HS-27A (cell line): Measurements from ENCODE around the gene G0S2.
"Not testable (repeated sequence)": the region's sequence is repeated elsewhere in the genome, so short reads cannot be mapped to it uniquely, and the experiment has no call there.

ENCODE experiments used
- DNase-seq: peaks from one replicate; pipeline ENCODE4 v3.0.0-alpha.2; 2012; ENCODE audit warnings: low read depth, missing footprints

G0S2 gene

DNA sequence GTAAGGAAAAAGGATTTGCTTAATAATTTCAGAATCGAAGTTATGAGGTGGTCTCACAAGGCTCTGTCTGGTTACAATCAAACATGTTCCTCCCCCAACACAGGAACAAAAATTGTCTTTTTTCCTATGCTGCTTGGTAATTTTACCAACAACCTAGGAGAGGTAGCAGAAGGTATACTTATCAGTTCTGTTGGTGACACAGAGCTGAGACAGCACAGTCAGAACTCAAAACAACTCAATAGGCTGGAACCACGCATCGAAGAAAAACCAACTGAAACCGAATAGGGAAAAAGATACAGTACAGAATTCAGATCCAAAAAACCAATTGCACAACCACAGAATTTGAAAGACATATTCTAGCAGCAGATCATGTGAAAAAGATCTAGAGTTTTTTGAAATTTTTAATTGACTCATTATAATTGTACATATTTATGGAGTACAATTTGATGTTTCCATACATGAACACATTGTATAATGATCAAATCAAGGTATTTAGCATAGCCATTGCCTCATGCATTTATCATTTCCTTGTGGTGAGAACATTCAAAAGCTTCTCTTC is 3.8 kb downstream of the G0S2 start:
- DNase-seq, result no peak

DNA sequence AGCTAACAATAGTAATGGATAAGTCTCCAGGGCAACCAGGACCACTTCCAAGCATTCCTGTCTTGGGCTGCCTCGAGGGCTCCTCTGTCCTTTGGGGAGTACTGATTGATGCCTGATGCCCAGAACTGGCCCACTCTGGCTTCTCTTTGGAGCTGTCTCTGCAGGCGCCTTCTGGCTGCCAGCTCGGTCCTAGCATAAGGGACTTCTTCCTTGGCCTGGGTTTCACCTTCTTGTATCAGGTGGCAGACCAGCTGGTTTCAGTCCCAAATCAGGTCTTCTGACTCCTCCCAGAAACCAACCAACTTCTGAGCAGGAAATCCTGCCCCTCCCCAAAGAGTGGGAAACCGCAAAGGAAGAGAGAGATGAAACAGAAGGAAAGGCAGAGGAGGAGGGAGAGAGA is 10.6 kb downstream of the G0S2 start:
- DNase-seq, result no peak

DNA sequence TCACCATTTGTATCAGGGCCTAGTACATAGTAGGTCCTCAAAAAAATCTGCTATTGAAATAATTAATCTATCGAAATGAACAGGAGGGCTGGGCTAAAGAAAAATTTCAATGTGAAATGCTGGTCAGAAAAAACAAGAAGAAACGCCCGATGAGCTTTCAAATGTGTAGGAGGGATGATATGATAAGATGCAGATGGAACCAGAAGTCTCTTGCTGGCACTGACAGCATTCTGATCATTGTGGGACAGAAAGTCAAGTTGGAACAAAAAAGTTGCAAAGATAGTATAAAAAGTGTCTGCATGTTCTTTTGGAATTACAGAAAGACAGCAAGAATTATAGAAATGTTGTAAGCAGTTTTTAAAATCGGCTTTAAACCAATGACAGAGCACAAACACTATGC is 11.1 kb downstream of the G0S2 start:
- DNase-seq, result no peak

DNA sequence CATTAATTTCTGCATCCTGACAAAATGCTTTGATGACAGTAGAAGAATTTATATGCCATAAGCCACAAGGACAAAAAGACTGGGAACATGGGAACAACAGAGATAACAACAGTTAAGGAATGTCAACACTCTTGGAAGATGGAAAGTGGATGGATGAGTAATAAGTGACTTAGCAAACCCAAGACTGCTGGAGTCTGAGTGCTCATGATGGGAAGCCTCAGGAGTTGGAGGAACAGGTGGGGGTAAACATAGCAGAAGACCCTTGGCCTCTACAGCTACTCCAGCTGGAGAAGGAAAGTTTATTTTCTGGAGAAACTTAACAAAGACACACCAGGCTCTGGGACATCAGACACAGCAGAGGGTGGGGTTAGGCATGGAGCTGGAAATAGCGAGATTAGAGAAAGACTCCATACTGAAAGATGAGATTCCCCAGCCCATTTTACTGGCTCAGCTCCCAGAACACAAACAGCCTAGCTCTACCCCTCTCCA is 13.6 kb downstream of the G0S2 start:
- peak; percentile 40 for DNase-seq

DNA sequence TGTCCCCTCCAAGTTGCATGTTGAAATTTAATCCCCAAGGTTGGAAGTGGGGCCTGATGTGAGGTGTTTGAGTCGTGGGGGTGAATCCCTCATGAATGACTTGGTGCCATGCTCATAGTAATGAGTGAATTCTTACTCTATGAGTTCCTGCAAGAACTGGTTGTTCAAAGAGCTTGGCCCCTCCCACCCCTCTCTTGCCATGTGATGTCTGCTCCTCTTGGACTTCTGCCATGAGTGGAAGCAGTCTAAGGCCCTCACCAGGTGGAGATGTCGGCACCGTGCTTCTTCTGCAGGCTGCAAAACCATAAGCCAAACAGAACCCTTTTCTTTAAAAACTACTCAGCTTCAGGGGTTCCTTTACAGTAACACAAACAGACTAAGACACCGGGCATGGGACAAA is 14.3 kb downstream of the G0S2 start:
- no peak for DNase-seq

DNA sequence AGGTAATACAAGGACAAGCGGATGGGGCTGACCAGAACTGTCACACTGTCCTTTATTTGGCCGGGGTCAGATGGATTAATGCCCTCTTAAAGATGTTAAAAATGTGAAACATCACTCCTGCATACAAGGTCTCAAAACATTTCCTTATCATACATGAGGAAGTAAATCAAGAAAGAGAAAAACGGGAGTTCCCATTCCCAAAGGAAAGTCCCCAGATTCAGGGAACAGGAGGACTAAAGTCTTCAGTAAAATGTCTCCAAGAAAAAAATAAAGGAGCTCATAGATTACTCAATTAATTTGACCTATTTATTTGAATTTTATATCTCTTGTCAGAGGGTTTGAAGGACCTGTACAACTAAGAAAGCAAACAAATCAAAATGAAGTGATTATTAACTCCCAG is 16.0 kb downstream of the G0S2 start:
- DNase-seq, result no peak

DNA sequence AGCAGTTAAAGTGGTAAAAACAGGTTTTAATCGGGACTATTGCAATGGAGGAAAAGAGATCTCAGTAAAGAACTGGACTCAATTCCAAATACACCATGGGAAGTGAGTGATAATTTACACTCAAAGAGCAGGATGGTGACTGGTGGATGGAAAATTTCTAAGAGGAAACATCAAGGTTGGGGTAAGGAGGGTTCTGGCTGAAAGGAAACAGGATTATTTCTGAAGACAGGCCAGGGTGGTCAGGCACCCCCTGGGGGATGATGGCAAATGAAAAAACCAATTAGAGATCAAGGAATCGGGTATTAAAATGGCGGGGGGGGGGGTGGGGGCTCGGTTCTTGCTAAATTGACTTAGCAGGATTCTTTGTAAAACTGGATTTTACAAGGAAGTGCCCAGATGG is 17.1 kb downstream of the G0S2 start:
- no peak for DNase-seq

DNA sequence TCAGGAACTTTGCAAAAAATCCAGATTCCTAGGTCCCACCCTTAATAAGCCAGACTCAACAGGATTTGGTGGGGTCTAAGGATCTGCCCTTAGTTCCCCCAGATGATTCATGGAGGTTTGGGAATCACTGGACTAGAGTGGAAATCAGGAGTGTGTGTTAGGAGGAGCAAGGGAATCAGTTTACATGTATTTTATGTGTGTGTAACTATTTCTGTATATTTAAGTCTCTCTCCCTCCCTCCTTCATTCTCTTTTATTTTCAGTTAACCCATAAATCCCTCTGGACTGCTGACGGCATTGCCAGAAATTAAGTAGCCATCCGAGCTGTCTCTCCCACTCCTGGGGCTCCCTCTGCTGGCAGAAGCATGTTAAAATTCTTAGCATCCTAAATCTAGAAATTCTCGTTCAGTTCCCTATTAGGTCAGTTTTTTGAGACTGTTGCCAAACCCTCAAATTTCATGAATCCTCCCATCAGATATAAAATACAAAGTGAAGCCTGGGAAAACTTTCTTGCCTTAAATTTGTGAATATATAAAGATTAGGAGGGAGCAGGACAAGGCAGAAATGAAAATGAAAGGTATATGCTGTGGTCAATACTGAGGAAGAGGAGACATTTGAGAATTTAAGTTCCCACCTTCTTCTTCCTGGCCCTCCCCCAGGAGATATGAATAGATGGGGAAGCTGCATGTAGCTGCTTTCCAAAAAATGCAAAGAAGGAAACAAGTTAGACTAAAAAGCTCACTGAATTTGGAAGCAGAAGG is 17.7 kb downstream of the G0S2 start:
- peak; percentile 50 for DNase-seq

DNA sequence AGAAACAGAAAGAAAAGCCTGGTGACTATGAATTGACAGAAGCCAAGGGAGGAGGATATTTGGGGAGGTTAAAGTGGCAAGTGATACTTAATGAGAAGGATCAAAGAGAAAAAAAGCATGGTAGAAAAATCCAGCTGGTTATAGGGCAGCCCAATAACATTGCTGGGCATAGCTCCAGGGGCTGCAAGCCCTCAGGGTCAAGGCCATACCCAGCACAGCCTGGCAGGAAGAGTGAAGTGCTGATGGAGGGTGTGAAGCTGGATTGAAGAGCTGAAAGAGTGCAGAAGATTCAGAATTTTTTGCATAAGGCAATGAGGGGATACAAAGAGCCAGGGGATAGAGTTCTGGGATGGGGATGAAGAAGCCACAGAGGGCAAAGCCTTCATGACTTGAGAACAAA is 21.5 kb downstream of the G0S2 start:
- DNase-seq, result no peak

DNA sequence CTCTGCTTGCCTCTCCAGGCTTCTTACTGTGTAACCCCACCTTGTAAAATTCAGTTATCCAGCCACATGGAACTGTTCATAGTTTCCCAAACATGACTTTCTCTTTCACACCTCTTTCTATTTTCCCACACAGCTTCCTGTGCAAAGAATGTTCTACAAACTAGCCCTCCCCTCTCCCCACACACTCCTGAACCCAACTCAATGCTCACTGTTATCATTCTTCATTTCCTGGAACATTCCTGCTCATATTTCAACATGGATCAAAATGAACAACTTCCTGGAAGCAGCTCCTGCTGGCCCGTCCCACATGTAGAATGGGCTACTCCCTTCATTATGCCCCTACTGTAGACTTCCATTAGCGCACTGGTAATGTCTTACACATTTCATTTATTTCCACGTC is 21.9 kb downstream of the G0S2 start:
- DNase-seq, result no peak

DNA sequence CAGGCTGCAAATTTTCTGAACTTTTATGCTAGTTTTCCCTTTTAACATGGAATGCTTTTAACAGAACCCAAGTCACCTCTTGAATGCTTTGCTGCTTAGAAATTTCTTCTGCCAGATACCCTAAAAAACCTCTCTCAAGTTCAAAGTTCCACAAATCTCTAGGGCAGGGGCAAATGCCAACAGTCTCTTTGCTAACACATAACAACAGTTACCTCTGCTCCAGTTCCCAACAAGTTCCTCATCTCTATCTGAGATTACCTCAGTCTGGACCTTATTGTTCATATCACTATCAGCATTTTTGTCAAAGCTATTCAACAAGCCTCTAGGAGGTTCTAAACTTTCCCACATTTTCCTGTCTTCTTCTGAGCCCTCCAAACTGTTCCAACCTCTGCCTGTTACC is 25.5 kb downstream of the G0S2 start:
- not testable (repeated sequence) for DNase-seq

DNA sequence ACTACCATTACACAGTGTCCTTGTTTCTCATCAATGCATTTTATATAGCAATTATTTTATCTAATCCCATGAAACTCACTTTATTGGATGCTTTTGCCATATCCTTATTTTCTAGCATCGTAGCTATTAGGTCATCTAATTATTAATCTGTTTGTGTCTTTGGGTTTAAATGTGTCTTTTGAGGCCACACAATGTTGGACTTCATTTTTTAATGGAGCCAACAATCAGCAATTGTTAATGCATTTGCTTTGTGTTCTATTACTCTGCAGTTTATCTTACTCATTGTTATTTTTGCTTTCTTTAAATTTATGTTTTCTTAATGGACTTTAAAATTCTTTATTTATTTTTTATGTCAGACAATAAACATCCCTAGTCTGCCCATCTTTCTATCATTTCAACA is 27.6 kb downstream of the G0S2 start:
- DNase-seq, result no peak

DNA sequence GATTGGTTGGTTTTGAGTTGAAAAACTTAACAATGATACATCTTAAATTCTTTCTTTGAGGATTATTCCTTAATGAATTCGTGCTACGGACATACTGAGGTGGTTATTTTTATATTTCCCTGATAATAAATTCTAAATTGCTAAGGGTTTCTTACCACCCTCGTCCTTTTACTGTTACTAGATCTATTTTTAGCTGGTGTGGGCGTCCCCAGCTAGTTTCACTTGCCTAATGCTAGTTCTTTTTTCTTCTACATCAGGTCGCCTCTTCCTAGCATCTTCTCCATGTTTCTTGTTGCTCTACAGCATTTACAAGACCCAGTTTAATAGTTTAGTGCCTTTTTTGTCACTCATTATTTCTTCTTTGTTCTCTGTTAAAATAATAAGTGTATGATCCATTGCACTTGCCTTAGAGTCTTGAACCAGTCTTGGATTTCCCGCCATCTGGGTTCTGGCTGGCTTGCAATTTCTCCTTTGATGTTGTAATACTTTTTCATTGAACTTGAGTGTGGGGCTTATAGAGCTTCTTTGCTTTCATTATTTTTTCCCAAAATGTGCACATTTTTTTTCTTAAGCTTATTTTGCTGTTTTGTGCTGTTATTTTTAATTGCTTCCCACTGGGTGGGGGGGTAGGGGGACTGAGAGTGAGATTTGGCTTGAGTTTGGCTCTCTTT is 28.8 kb downstream of the G0S2 start:
- DNase-seq, result no peak

DNA sequence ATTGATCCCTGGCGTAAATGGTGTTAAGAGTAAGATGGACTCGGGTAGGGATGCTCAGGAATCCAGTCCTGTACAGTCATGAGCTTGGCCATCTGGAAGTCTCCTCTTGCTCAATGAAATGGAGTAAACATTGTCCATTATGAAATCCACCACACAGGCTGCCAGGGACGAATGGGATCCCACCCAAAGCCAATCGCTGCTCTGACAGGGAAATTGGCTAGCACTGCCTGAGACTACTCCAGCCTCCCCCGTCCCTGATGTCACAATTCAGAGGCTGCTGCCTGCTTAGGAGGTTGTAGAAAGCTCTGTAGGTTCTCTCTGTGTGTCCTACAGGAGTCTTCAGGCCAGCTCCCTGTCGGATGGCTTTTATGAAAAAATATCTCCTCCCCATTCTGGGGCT is 29.4 kb downstream of the G0S2 start, which contains the start of gene HSD11B1:
Gene HSD11B1 (plus strand): TSS at position 263 of the 400 bp plus-strand sequence. CDS start 97 bp downstream, at position 360.
- no peak for DNase-seq

DNA sequence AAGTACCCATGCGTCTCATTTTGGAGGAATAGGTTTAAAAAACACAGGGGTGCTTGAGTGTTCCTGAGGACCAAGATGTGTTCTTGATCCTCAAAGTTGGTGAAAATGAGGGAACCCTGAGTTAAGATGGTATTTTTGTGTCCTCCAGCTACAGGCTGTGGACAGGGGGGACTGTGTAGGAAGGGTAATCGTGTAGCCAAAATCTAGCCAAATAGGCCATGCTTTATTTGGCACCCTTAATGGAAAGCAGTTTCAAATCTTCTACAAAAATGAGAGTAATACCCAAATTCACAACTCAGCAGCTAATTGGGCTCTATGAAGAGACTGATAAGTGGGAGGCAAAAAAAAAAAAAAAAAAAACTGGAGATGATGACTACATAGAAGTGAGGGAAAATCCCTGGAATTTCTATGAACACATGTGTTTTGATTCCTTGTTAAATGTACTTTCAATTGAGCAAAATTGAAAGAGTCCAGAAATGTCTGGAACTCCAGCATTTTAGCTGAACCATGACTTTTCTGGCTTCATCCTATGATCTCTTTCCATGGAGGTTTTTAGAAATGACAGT is 29.9 kb downstream of the G0S2 start:
- no peak for DNase-seq

DNA sequence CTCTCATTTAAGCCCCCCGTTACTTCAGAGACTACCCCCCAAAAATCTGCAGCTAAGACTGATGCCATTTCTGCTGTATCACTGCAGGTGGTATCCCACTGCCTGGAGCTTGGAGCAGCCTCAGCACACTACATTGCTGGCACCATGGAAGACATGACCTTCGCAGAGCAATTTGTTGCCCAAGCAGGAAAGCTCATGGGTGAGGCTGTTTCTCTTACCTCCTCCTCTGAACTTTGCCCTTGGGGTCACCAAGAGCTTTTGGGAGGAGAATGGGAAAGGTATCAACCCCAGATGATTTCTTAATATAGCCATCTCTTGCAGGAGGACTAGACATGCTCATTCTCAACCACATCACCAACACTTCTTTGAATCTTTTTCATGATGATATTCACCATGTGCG is 31.4 kb downstream of the G0S2 start:
- no peak for DNase-seq

DNA sequence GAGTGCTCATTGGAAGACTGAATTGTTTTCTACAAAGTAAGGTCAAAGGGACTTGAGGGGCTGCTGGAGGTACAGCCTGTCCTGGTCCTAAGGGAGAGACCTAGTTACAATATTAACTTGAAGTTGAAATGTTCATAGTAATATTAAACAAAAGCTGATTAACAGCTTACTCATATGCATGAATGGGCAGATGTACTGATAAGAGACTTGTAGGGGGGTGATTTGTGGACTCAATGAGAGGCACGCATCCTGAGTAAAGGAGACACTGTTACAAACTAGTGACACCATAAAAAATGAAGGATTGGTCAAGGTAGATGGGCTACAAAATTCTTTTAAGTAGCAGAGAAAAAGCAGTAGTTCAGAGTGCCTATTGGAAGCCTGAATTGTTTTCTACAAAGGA is 32.1 kb downstream of the G0S2 start:
- DNase-seq, result no peak

DNA sequence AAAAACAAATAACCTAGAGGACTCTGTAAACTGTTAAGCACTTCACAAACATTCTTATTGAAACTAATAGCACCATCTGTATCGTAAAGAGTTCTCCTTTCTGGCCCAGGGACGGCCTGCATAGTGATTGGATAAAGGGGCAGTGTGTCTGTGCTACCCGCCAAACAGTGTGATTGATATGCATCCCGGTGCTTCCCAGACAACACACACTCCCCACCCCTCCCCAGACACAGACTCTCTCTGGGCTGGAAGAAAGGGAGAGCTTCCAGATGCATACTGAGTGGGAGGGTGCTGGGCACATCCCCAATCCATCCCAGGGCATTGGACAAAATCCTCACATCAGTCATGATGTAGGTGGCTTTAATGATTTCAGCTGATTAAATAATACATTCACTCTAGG is 33.1 kb downstream of the G0S2 start:
- no peak for DNase-seq

DNA sequence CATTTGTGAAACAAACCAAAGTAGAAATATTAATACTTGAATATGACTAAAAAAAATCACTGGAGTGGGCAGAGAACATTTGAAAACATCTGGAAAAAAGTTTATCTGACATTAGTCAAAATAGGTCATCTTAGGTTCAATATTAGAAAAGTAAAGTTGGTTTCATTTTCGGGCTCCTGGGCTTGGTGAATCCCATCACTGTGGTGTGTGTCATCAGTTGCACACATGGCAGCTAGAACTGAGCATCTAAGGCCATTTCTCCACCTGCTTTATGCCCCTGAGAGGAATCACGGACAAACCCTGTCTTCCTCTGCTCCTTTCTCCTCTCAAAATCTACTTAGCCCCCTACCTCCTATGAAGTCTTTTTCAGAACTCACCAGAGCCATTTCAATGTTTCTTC is 34.9 kb downstream of the G0S2 start:
- DNase-seq, result no peak

DNA sequence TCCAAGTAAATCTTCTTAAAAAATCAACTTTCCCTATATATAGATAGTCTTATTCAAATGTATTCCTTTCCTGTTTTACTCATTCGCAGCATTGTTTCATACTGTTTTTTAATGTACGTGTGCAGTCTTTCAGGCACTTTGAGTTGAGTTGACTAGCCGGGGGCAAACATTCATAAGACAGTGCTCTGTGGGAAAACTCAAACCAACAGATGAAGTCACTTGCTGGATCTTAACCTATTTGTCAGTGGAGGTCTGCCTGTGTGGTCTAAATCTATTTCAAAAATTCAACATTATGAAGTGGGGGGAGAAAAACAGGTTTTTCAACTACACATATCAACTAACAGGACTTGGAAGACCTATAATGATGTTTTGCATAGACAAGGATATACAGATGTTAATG is 35.6 kb downstream of the G0S2 start:
- no peak for DNase-seq

DNA sequence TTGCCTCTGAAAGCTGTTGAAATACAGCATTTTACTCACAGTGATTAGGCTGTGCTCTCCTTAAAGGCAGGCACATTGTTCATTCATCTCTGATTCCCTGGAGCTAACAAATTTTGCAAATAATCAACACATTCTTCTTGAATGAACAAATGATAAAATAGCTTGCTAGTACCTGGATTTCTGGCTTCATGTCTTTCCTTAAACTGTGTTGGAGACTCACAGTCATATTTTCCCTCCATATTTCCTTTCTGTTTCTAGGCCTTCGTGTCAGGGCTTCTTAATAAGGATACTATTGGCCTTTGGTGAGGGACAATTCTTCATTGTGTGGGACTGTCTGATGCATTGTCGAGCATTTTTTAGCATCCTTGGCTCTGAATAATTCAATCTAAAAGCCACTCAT is 39.1 kb downstream of the G0S2 start:
- DNase-seq, result no peak

DNA sequence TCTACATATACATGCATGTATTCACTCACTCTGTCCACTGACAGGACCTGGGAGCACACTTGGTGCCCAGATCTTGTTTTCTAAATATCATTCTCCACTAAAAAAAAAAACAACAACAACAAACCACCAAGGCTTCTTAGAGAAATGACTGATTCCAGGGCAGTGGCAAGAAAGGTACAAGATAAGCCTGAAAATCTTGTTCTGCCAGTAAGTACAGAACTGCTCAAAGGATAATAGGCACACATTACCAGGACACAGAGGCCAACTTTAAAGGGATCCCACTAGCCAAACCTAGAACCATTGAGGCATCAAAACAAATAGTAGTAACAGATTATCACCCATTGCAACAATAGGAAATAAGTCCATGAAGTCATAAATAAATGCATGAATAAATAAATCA is 40.1 kb downstream of the G0S2 start:
- DNase-seq, result no peak

DNA sequence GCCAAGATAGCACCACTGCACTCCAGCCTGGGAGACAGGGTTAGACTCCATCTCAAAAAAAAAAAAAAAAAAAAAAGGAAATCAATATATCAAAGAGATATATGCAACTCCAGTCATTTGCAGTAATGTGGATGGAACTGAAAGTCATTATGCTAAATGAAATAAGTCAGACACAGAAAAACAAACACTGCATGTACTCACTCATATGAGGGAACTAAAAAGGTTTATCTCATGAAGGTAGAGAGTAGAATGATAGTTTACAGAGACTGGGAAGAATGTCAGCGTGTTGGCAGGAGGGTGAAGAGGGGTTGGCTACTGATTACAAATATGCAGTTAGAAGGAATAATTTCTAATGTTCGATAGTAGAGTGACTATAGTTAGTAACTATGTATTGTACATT is 42.6 kb downstream of the G0S2 start:
- DNase-seq, result no peak
